Esophagus muscularis mucosa (tissue), 4 donors: ENCODE measurements around the gene OTX2. TPM values are rescaled to one million over a fixed set of nuclear protein-coding genes. Genes with fewer than 3 reads are reported as not detected.

ENCODE experiments used
- DNase-seq: peaks from one replicate; pipeline ENCODE4 v3.0.0-alpha.2; 2017; ENCODE audit errors: extremely low spot score
- H3K27ac ChIP-seq, 4 donors: fragments of 200-600 bp; sonication (generic); replicated peaks in 1 of 4; 1 replicate in 3 of 4; 2 replicates in 1 of 4; pipeline ENCODE4 v1.5.1; 2016 to 2019; ENCODE audit warnings: mild to moderate bottlenecking in 1 of 4
- H3K27me3 ChIP-seq, 4 donors: fragments of 200-600 bp; sonication (generic); one replicate each; pipeline versions ENCODE4 v1.5.1 to v1.6.0; 2016 to 2019
- H3K36me3 ChIP-seq, 4 donors: fragments of 200-600 bp; sonication (generic); one replicate each; pipeline ENCODE4 v1.5.1; 2016 to 2019
- H3K4me1 ChIP-seq, 4 donors: fragments of 200-600 bp; sonication (generic); one replicate each; pipeline ENCODE4 v1.5.1; 2016 to 2019
- H3K4me3 ChIP-seq, 4 donors: fragments of 200-600 bp; sonication (generic); 1 replicate in 2 of 4; 2 replicates in 2 of 4; pipeline ENCODE4 v1.5.1; 2016 to 2019; ENCODE audit warnings: mild to moderate bottlenecking in 4 of 4, moderate library complexity in 1 of 4
- H3K9me3 ChIP-seq, 4 donors: fragments of 200-600 bp; sonication (generic); 1 replicate in 3 of 4; 2 replicates in 1 of 4; pipeline ENCODE4 v1.5.1; 2016 to 2019
- EP300 ChIP-seq: sonication (generic); formaldehyde crosslinking; IDR thresholded peaks from one replicate; pipeline ENCODE4 v1.6.1; 2017; ENCODE audit warnings: antibody characterized with exemption
- POLR2A ChIP-seq: fragments of 450-650 bp; IDR thresholded peaks from one replicate; pipeline ENCODE4 v1.6.1; 2017; ENCODE audit warnings: antibody characterized with exemption, moderate library complexity, mild to moderate bottlenecking, low read depth
- POLR2AphosphoS5 ChIP-seq, 2 donors: sonication (generic); formaldehyde crosslinking; IDR thresholded peaks; one replicate each; pipeline ENCODE4 v1.6.1; 2017; ENCODE audit warnings: antibody characterized with exemption in 2 of 2
- WGBS: methylation state at CpG from one replicate; pipeline ENCODE4 v1.1.5; 2018; 5-methylcytosine and 5-hydroxymethylcytosine counted together
- intact Hi-C: fragments of 100-400 bp; cut with DNase I; formaldehyde crosslinking; loops from one replicate; pipeline ENCODE4 v1.15.1; 2023
- total RNA-seq, 4 donors: library from RNA; depleted of rRNA; stranded (reverse); fragments of >200 nt; gene quantifications; one replicate each; pipeline versions ENCODE4 v1.1.0 to v1.2.1, GENCODE V29; 2016
- TF ChIP-seq, protein P1 (sequence below), 3 experiments: fragments of 200-600 bp in 2 of 3; fragments of 450-650 bp in 1 of 3; sonication (generic) in 2 of 3; IDR thresholded peaks; one replicate each; pipeline ENCODE4 v1.5.1; 2017 to 2019; ENCODE audit warnings: antibody characterized with exemption in 3 of 3, mild to moderate bottlenecking in 2 of 3, moderate library complexity in 1 of 3

The OTX2 gene
- total RNA-seq, 4 donors from 2014 or later: not detected

DNA sequence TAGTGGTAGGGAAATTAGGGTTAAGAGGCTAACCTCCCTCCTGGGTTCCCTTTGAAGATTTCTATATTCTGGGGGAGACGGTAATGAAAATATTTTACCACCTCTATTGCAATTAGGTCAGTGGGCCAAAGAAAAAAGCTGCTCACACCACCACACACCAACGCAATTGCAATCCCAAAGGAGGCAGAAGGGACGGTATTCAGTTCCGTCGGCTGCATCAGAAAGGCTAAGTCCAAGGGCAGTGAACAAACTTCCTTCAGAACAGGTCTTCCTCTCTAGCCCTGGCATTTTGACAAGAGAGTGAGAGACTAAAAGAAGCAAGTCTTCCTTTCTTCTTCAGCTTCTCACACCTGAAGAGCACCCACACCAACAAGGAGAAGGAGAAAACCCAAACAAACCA lies 51.2 kb downstream of the OTX2 start:
- no peak for DNase-seq
- Histone ChIP-seq H3K27ac (no peak overlapping the region), H3K4me1 (no peaks in the 10 kb centered on the region), H3K4me3 (no peak overlapping the region), H3K27me3 (peaks cover 0 to 10% (median 0%) of the 10 kb centered on the region in 4 donors), H3K9me3 (no peaks in the 10 kb centered on the region), H3K36me3 (no peaks in the 10 kb centered on the region)
- intact Hi-C loops: no loop called here
- 74% methylated on average over 5 of the region's 5 CpGs for WGBS
- TF ChIP-seq, protein P1, sequence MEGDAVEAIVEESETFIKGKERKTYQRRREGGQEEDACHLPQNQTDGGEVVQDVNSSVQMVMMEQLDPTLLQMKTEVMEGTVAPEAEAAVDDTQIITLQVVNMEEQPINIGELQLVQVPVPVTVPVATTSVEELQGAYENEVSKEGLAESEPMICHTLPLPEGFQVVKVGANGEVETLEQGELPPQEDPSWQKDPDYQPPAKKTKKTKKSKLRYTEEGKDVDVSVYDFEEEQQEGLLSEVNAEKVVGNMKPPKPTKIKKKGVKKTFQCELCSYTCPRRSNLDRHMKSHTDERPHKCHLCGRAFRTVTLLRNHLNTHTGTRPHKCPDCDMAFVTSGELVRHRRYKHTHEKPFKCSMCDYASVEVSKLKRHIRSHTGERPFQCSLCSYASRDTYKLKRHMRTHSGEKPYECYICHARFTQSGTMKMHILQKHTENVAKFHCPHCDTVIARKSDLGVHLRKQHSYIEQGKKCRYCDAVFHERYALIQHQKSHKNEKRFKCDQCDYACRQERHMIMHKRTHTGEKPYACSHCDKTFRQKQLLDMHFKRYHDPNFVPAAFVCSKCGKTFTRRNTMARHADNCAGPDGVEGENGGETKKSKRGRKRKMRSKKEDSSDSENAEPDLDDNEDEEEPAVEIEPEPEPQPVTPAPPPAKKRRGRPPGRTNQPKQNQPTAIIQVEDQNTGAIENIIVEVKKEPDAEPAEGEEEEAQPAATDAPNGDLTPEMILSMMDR (IDR thresholded peaks at IDR 0.05): no peak
- TF ChIP-seq EP300: no peak
- TF ChIP-seq POLR2AphosphoS5 (IDR thresholded peaks at IDR 0.05): no peak
- TF ChIP-seq POLR2A: no peak

GRCh38 chr14:56754921-56755320 lies 55.4 kb downstream of the OTX2 start:
- WGBS: 61% methylated on average over 3 of the region's 3 CpGs
- Histone ChIP-seq H3K36me3 (no peaks in the 10 kb centered on the region), H3K9me3 (no peaks in the 10 kb centered on the region), H3K4me3 (no peak overlapping the region), H3K4me1 (no peaks in the 10 kb centered on the region), H3K27me3 (no peaks in the 10 kb centered on the region), H3K27ac (no peak overlapping the region)
- intact Hi-C loops: no loop called here
- TF ChIP-seq EP300: no peak
- TF ChIP-seq POLR2A: no peak
- TF ChIP-seq POLR2AphosphoS5 (IDR thresholded peaks at IDR 0.05): no peak
- TF ChIP-seq, protein P1 (IDR thresholded peaks at IDR 0.05): no peak
- DNase-seq: no peak

GRCh38 chr14:56753396-56753795 lies 56.9 kb downstream of the OTX2 start:
- WGBS: 81% methylated on average over 3 of the region's 3 CpGs
- no peaks in the 10 kb centered on the region for H3K9me3 ChIP-seq
- no peak overlapping the region for H3K4me3 ChIP-seq
- H3K36me3 ChIP-seq: no peaks in the 10 kb centered on the region
- no peak overlapping the region for H3K27ac ChIP-seq
- H3K4me1 ChIP-seq: no peaks in the 10 kb centered on the region
- no peaks in the 10 kb centered on the region for H3K27me3 ChIP-seq
- TF ChIP-seq POLR2A: no peak
- TF ChIP-seq EP300: no peak
- TF ChIP-seq POLR2AphosphoS5 (IDR thresholded peaks at IDR 0.05): no peak
- TF ChIP-seq, protein P1 (IDR thresholded peaks at IDR 0.05): no peak
- intact Hi-C loops: no loop called here
- no peak for DNase-seq

DNA sequence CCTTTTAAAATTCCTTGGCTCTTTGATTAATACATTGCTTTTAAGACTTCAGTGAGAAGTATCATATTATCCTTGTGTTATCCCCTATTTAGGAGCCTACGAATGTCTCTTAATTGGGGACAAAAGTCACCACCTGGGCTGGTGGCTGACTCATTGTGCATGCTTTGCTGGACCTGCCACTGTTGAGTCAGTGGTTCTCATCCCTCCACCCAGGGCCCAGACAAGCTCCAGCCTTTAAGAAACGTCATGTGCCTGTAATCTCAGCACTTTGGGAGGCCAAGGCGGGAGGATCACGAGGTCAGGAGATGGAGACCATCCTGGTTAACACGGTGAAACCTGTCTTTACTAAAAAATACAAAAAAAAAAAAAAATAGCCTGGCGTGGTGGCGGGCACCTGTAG lies 57.9 kb downstream of the OTX2 start:
- Histone ChIP-seq H3K36me3 (no peaks in the 10 kb centered on the region), H3K4me3 (no peak overlapping the region), H3K27ac (no peak overlapping the region), H3K27me3 (no peaks in the 10 kb centered on the region), H3K9me3 (no peaks in the 10 kb centered on the region), H3K4me1 (no peaks in the 10 kb centered on the region)
- no peak for DNase-seq
- 87% methylated on average over 7 of the region's 7 CpGs for WGBS
- intact Hi-C loops: no loop called here
- TF ChIP-seq EP300 (no peak), POLR2AphosphoS5 (IDR thresholded peaks at IDR 0.05) (no peak)
- TF ChIP-seq, protein P1 (IDR thresholded peaks at IDR 0.05): no peak

- H3K9me3 ChIP-seq: no peaks in the 10 kb centered on the region
- intact Hi-C loops: no loop called here
- H3K27me3 ChIP-seq: no peaks in the 10 kb centered on the region
- H3K27ac ChIP-seq: no peak overlapping the region
- no peak overlapping the region for H3K4me3 ChIP-seq
- H3K36me3 ChIP-seq: no peaks in the 10 kb centered on the region
- no peaks in the 10 kb centered on the region for H3K4me1 ChIP-seq
- DNase-seq: no peak
- TF ChIP-seq POLR2A: no peak
- TF ChIP-seq, protein P1 (IDR thresholded peaks at IDR 0.05): no peak
- no peak for TF ChIP-seq EP300
- no peak for TF ChIP-seq POLR2AphosphoS5 (IDR thresholded peaks at IDR 0.05)
- WGBS: 36% methylated on average over 2 of the region's 2 CpGs
Measured at GRCh38 chr14:56751471-56751870, 58.8 kb downstream of the OTX2 start.
